Gastrocnemius medialis (tissue), 4 donors: ENCODE measurements around the gene GPM6B.

ENCODE experiments used
- CTCF ChIP-seq, 5 experiments: fragments of 450-650 bp in 3 of 5; fragments of 200-600 bp in 2 of 5; sonication (generic) in 2 of 5; IDR thresholded peaks in 4 of 5; conservative IDR thresholded peaks in 1 of 5; 1 replicate in 4 of 5; 2 replicates in 1 of 5; pipeline ENCODE4 v1.5.1; 2016 to 2019; ENCODE audit warnings: antibody characterized with exemption in 5 of 5, mild to moderate bottlenecking in 3 of 5, moderate library complexity in 3 of 5
- POLR2A ChIP-seq, 2 donors: fragments of 450-650 bp; IDR thresholded peaks; one replicate each; pipeline ENCODE4 v1.6.1; 2017; ENCODE audit warnings: antibody characterized with exemption in 2 of 2, mild to moderate bottlenecking in 2 of 2, moderate library complexity in 2 of 2

- no peak for TF ChIP-seq CTCF (IDR thresholded peaks at IDR 0.05 in 4 of 5, conservative IDR thresholded peaks at IDR 0.05 in 1 of 5)
- no peak for TF ChIP-seq POLR2A (IDR thresholded peaks at IDR 0.05)
Observed at GRCh38 chrX:13835825-13836224, 18.9 kb upstream of the GPM6B start.
